HG03175 (cell line): ENCODE results near the gene ZNHIT3.

Experiments used
- ATAC-seq: cut with Tn5 transposase; IDR thresholded peaks from one replicate; pipeline ENCODE4 v1.9.1; 2021; ENCODE audit warnings: mild to moderate bottlenecking, moderate library complexity; ENCODE audit not compliant: unreplicated experiment

ZNHIT3 gene

DNA sequence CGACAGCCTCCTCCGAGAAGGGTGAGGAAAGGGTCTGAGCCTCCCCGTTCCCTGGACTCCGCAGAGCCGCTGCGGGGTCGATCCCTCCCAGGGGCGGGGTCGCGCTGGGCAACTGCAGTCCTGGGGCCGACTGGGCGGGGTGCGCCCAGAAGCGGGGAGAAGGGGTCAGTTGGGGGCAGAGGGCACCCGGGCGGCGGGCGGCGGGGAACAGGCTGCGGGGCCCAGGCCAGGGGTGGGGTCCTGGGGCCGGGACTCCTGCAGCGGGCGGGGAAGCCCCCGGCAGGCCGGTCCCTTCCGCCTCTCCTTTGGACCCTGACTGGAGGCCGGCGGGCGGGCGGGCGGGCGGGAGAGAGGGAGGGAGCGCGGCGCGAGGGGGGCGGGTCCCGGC is 58.6 kb downstream of the ZNHIT3 start:
- ATAC-seq: no peak
